Measurements from ENCODE around the gene BTBD7.

BTBD7 gene

DNA sequence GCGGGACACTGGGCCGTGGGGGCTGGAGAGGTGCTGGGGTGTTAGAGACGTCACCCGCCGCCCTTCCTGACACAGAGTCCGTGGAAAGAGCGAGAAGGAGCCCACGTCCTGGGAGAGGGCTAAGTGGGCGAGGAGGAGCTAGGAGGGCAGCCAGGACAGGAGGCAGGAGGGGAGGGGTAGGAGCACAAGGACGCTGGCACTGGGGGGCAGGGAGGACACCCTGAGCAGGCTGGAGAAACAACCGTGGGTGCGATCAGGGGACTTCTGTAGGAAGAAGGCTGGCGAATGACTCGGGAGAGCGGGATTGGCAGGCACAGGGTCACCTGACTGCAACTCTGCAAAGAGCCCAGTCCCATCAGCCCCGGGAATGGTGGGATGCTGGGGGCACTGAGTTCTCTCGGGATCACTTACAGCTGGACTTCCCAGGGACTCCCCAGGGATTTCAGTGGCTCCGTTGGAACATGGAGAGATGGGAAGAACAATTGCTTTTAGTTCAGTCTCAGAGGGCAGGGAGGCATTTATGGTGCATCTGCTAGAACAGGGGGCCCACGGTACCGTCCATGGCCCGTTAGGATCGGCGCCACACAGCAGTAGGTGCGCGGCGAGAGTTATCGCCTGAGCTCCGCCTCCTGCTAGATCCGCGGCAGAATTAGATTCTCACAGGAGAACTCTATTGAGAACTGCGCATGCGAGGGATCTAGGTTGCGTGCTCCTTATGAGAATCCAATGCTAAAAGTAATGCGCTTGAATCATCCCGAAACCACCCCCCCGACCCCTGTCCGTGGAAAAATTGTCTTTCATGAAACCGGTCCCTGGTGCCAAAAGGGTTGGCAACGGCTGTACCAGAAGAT, 101.5 kb downstream of the BTBD7 start:
- Histone ChIP-seq H3K36me3 (ENCODE audit: control insufficient read depth, insufficient read depth, low read length) (peaks cover 16% of the 10 kb centered on the region), H3K27ac (ENCODE audit: insufficient read depth, low read length, poor library complexity, severe bottlenecking) (no peak overlapping the region), H3K4me3 (ENCODE audit: insufficient read depth, low read depth, low read length, poor library complexity, severe bottlenecking) (no peak overlapping the region), H3K27me3 (replicated peaks; ENCODE audit: control insufficient read depth, insufficient read depth, low read length, poor library complexity, severe bottlenecking) (no peaks in the 10 kb centered on the region), H3K9me3 (ENCODE audit: control insufficient read depth, low read length) (no peaks in the 10 kb centered on the region), H3K4me1 (ENCODE audit: control insufficient read depth, insufficient read depth, low read length, poor library complexity, severe bottlenecking) (no peaks in the 10 kb centered on the region)
- DNase-seq: no peak

DNA sequence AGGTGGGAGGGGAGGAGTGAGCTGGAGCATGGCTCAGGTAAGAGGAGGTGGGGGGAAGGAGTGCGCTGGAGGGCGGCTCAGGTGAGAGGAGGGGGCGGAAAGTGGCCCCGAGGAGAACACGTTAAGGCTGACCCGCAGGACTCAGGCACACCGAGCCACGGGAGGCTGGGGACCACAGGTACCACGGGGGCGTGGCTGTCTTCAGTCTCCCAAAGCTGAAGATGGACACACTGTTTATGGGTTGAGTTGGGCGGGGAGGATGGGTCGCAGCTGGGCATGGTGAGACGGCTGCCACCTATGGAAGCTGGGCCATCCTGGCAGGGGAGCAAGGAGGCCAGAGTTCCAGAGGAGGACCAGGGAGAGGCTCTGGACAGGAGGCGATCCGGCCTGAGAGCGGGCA, 102.3 kb downstream of the BTBD7 start:
- H3K9me3 ChIP-seq (ENCODE audit: control insufficient read depth, low read length): no peaks in the 10 kb centered on the region
- no peak for DNase-seq
- no peaks in the 10 kb centered on the region for H3K27me3 ChIP-seq (replicated peaks; ENCODE audit: control insufficient read depth, insufficient read depth, low read length, poor library complexity, severe bottlenecking)
- peaks cover 16% of the 10 kb centered on the region for H3K36me3 ChIP-seq (ENCODE audit: control insufficient read depth, insufficient read depth, low read length)
- no peaks in the 10 kb centered on the region for H3K4me1 ChIP-seq (ENCODE audit: control insufficient read depth, insufficient read depth, low read length, poor library complexity, severe bottlenecking)
- H3K27ac ChIP-seq (ENCODE audit: insufficient read depth, low read length, poor library complexity, severe bottlenecking): no peak overlapping the region
- no peak overlapping the region for H3K4me3 ChIP-seq (ENCODE audit: insufficient read depth, low read depth, low read length, poor library complexity, severe bottlenecking)

DNA sequence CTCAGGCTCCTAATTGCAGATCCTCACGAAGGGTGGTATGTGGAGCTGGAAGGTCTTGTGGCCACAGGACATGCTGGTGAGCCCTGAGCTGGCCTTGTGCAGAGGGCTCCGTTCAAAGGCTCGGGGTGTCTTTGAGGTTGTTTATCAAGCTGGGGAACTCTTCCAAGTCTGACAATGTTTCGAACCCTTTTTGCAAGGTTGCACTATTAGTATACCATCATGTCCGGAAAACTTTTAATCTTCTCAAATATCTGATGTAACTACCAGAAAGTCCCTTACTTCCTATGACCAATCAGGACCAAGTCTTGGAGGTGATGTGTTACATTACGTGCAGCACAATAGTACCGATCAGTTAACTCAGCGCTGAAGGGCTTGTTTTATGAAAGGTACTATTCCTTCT, 104.3 kb downstream of the BTBD7 start:
- Histone ChIP-seq H3K27ac (ENCODE audit: insufficient read depth, low read length, poor library complexity, severe bottlenecking) (no peak overlapping the region), H3K9me3 (ENCODE audit: control insufficient read depth, low read length) (no peaks in the 10 kb centered on the region), H3K4me1 (ENCODE audit: control insufficient read depth, insufficient read depth, low read length, poor library complexity, severe bottlenecking) (no peaks in the 10 kb centered on the region), H3K4me3 (ENCODE audit: insufficient read depth, low read depth, low read length, poor library complexity, severe bottlenecking) (no peak overlapping the region), H3K27me3 (replicated peaks; ENCODE audit: control insufficient read depth, insufficient read depth, low read length, poor library complexity, severe bottlenecking) (no peaks in the 10 kb centered on the region), H3K36me3 (ENCODE audit: control insufficient read depth, insufficient read depth, low read length) (peaks cover 28% of the 10 kb centered on the region)
- DNase-seq: no peak

DNA sequence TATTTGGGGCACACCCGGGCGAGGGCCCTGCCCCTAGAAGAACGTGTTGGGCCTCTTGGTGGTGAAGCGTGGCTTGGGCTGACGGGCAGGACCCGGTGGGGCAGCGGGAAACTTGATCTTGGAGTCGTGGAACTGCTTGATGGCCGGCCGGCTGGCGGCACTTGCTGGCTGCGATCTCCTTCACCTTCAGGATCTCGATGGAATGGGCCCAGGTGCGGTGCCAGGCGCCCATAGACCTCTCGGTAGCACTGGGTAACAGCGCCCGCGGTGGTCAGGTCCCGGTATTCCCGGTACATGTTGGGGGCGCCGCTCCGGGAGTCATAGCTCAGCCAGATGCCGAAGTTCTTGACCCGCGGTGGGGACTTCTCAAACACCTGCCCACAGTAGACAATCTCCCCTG, 109.3 kb downstream of the BTBD7 start:
- H3K4me3 ChIP-seq (ENCODE audit: insufficient read depth, low read depth, low read length, poor library complexity, severe bottlenecking): no peak overlapping the region
- no peaks in the 10 kb centered on the region for H3K4me1 ChIP-seq (ENCODE audit: control insufficient read depth, insufficient read depth, low read length, poor library complexity, severe bottlenecking)
- peaks cover 47% of the 10 kb centered on the region for H3K36me3 ChIP-seq (ENCODE audit: control insufficient read depth, insufficient read depth, low read length)
- H3K27me3 ChIP-seq (replicated peaks; ENCODE audit: control insufficient read depth, insufficient read depth, low read length, poor library complexity, severe bottlenecking): no peaks in the 10 kb centered on the region
- H3K27ac ChIP-seq (ENCODE audit: insufficient read depth, low read length, poor library complexity, severe bottlenecking): no peak overlapping the region
- H3K9me3 ChIP-seq (ENCODE audit: control insufficient read depth, low read length): no peaks in the 10 kb centered on the region
- no peak for DNase-seq

DNA sequence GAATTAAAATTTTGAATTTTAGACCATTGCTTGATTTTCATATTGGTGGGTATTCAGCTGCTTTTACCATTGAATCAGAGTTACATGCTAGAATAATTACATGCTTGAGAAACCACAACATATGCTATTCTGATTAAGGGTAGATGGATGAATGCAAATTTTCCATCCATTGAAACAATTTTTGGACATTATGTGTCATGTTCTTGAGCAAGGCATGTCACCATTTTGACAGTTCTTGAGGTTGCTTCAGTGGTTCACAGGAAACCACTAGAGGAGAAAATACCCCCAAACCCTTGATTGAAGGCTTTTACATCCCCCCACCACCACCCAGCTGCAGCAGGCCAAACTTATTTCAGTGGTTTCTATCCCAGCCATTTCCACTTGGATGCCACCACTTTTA, 112.3 kb downstream of the BTBD7 start:
- Histone ChIP-seq H3K27me3 (replicated peaks; ENCODE audit: control insufficient read depth, insufficient read depth, low read length, poor library complexity, severe bottlenecking) (no peaks in the 10 kb centered on the region), H3K27ac (ENCODE audit: insufficient read depth, low read length, poor library complexity, severe bottlenecking) (no peak overlapping the region), H3K9me3 (ENCODE audit: control insufficient read depth, low read length) (no peaks in the 10 kb centered on the region), H3K4me1 (ENCODE audit: control insufficient read depth, insufficient read depth, low read length, poor library complexity, severe bottlenecking) (no peaks in the 10 kb centered on the region), H3K36me3 (ENCODE audit: control insufficient read depth, insufficient read depth, low read length) (peaks cover 51% of the 10 kb centered on the region), H3K4me3 (ENCODE audit: insufficient read depth, low read depth, low read length, poor library complexity, severe bottlenecking) (no peak overlapping the region)
- DNase-seq: no peak

DNA sequence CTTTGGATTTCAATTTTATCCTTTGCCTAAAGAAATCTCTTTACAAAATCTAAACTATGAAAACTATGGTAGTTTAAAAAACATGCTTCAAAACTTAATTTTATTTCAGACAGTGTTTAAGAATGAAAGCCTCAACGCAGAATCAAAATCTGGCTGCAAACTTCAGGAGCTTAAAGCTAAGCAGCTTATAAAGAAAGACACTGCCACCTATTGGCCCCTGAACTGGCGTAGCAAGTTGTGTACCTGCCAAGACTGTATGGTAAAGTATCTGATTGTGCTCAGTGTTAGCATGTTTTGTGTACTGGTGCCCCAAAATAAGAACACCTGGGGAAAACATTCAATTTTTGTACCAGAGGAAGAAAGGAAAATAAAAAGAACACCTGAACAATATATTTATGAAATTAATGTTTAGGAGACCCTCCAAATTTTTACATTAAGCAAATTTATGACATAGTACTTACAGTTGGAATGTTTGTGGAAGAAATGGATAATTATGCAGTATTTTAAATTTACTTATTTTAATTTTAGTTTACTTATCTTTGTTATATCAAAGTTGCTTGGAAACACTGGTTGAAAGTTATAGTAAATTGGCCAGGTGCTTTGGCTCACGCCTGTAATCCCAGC, 113.6 kb downstream of the BTBD7 start:
- Histone ChIP-seq H3K27me3 (replicated peaks; ENCODE audit: control insufficient read depth, insufficient read depth, low read length, poor library complexity, severe bottlenecking) (no peaks in the 10 kb centered on the region), H3K9me3 (ENCODE audit: control insufficient read depth, low read length) (no peaks in the 10 kb centered on the region), H3K4me3 (ENCODE audit: insufficient read depth, low read depth, low read length, poor library complexity, severe bottlenecking) (no peak overlapping the region), H3K27ac (ENCODE audit: insufficient read depth, low read length, poor library complexity, severe bottlenecking) (no peak overlapping the region), H3K4me1 (ENCODE audit: control insufficient read depth, insufficient read depth, low read length, poor library complexity, severe bottlenecking) (no peaks in the 10 kb centered on the region), H3K36me3 (ENCODE audit: control insufficient read depth, insufficient read depth, low read length) (peaks cover 50% of the 10 kb centered on the region)
- peak in 2 of 3 donors; percentile 22 to 36 for DNase-seq

DNA sequence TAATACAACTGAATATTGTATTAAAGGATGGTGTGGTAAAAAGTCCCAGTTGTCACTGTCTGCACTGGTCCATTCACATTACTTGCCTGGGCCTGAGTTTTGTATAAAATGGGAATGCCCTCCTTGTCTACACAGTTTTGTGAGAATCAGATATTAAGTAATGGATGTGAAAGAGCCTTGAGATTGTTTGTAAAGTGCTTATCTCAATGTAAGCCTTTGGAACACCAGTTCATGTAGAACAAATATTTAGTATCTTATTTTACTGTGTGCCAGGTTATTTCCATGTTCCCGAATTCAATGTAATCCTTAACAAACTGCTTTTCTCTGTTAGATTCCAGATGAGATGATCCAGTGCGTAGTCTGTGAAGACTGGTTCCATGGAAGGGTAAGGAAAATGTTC, 118.2 kb downstream of the BTBD7 start:
- no peak for DNase-seq
- Histone ChIP-seq H3K4me3 (ENCODE audit: insufficient read depth, low read depth, low read length, poor library complexity, severe bottlenecking) (no peak overlapping the region), H3K4me1 (ENCODE audit: control insufficient read depth, insufficient read depth, low read length, poor library complexity, severe bottlenecking) (no peaks in the 10 kb centered on the region), H3K27me3 (replicated peaks; ENCODE audit: control insufficient read depth, insufficient read depth, low read length, poor library complexity, severe bottlenecking) (no peaks in the 10 kb centered on the region), H3K36me3 (ENCODE audit: control insufficient read depth, insufficient read depth, low read length) (peaks cover 33% of the 10 kb centered on the region), H3K27ac (ENCODE audit: insufficient read depth, low read length, poor library complexity, severe bottlenecking) (no peak overlapping the region), H3K9me3 (ENCODE audit: control insufficient read depth, low read length) (no peaks in the 10 kb centered on the region)

DNA sequence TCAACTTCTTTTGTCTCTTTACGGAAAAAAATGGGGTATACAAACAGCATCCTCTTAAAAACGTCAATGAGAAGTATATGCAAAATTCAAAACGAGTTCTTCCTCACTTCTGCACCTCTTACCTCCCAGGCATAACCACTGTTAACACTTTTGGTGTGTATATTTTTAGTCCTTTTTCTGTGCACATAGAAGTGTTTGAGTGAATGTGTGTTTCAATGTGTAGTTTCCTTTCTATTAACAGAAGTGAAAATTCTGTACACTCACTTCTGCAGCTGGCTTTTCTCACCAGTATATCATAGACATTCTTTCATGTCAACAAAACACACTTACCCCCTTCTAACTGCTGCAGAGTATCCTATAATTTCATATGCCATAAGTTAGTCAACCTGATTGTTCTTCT, 120.4 kb downstream of the BTBD7 start:
- Histone ChIP-seq H3K36me3 (ENCODE audit: control insufficient read depth, insufficient read depth, low read length) (peaks cover 31% of the 10 kb centered on the region), H3K4me3 (ENCODE audit: insufficient read depth, low read depth, low read length, poor library complexity, severe bottlenecking) (no peak overlapping the region), H3K27ac (ENCODE audit: insufficient read depth, low read length, poor library complexity, severe bottlenecking) (no peak overlapping the region), H3K27me3 (replicated peaks; ENCODE audit: control insufficient read depth, insufficient read depth, low read length, poor library complexity, severe bottlenecking) (no peaks in the 10 kb centered on the region), H3K9me3 (ENCODE audit: control insufficient read depth, low read length) (no peaks in the 10 kb centered on the region), H3K4me1 (ENCODE audit: control insufficient read depth, insufficient read depth, low read length, poor library complexity, severe bottlenecking) (peaks cover 7% of the 10 kb centered on the region)
- DNase-seq: no peak

DNA sequence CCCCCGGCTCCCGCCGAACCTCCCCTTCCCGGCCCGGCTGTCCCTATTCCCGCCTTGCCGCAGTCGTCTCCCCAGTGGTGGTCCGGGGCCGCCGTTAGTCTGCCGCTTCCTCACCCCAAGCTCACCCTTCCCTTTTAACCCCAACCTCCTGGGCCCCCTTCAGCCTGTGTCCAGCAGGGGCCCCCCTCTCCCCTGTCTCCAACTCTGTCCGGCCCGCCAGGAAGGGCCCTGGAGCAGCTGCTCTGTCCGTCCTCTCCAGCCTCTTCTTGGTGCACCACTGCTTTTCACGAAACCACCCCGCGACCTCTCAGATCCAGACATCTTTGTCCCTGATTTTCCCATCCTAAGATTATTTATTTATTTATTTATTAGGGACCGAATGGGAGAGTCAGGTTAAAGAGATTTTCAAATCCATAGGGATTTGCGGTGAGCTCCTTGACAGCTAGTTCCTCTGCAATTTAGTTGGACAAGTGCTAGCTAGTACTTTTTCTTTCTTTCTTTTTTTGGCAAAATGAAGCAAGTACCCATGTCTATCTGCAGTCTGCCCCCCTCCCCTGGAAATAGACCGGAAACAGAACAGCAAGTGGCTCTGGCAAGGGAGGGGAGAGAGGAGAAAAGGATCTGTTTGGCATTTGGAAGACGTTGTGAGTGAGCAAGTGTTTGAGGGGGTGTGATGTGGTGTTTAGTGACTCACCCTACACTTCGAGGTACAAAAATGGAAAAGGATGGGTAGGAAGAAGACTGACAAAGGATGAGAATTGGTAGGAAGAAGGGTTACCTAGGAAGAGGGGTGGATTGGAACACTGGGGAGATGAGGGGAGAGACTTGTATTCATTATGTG, 125.1 kb downstream of the BTBD7 start:
- Histone ChIP-seq H3K36me3 (ENCODE audit: control insufficient read depth, insufficient read depth, low read length) (peaks cover 8% of the 10 kb centered on the region), H3K4me3 (ENCODE audit: insufficient read depth, low read depth, low read length, poor library complexity, severe bottlenecking) (peak overlapping the region; percentile 89), H3K27ac (ENCODE audit: insufficient read depth, low read length, poor library complexity, severe bottlenecking) (peak overlapping the region; percentile 75), H3K9me3 (ENCODE audit: control insufficient read depth, low read length) (no peaks in the 10 kb centered on the region), H3K4me1 (ENCODE audit: control insufficient read depth, insufficient read depth, low read length, poor library complexity, severe bottlenecking) (peaks cover 17% of the 10 kb centered on the region), H3K27me3 (replicated peaks; ENCODE audit: control insufficient read depth, insufficient read depth, low read length, poor library complexity, severe bottlenecking) (no peaks in the 10 kb centered on the region)
- no peak for DNase-seq

All from effector memory CD4-positive, alpha-beta T cell (primary cell).